SK-N-DZ (cell line): ENCODE measurements around the gene CRYBA4.
"Not testable (repeated sequence)": the region's sequence is repeated elsewhere in the genome, so short reads cannot be mapped to it uniquely, and the experiment has no call there.

Experiments used
- DNase-seq: peaks from one replicate; pipeline ENCODE4 v3.0.0-alpha.2; 2015; ENCODE audit warnings: low spot score

The CRYBA4 gene

DNA sequence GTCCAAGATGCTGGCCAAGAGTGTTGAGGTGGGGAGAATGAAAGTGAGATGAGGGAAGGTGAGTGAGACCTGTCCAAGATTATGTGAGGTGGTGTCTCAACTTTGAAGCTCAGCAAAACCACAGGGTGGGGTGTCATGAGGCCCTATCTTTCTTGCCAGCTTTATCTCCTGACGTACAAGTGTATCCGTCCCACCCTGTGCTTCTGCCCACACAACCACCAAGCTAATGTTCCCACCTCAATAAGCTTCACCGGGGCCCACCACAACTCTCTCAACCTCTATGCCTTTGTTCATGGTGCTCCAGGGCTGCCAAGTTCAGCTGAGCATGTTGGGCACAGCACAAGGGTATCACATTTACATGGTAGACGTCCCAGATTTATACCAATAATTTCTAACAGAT lies 24.7 kb upstream of the CRYBA4 start:
- DNase-seq: no peak

DNA sequence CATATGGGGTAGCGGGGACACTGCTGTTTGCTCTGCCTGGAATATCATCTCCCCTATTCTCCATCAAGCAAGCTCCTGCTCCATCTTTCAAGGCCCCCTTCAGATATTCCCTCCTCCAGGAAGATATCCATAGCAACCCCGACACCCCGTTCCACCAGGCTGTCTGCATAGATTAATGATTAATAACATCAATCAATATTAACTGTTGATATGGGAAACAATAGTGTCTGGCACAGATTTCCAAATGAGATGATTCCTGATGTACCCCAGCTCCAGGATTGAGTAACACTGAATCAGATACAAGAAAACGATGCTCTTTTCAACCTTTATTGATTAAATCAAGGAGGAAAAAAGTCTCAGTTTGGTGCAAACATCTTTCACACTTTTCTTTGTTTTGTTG lies 24.3 kb upstream of the CRYBA4 start:
- DNase-seq: no peak

DNA sequence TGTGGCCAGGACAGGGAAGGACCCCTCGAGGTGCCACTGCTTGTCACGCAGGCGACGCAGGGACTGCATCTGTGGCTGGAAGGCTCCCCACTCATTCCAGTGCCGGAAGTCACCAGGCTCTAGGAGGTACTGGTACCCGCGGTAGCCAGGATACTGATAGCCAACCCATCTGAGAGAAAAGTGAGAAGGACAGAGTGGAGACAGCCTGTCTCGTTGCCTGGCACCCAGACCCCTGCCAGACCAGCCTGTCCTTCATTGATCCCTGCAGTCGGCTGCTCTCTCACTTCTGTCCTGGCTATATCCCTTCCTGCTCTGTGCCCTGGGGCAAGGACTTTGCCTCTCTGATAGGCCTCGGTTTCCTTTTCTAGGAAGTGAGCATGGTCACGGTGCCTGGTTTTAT lies 22.3 kb upstream of the CRYBA4 start:
- DNase-seq: no peak

DNA sequence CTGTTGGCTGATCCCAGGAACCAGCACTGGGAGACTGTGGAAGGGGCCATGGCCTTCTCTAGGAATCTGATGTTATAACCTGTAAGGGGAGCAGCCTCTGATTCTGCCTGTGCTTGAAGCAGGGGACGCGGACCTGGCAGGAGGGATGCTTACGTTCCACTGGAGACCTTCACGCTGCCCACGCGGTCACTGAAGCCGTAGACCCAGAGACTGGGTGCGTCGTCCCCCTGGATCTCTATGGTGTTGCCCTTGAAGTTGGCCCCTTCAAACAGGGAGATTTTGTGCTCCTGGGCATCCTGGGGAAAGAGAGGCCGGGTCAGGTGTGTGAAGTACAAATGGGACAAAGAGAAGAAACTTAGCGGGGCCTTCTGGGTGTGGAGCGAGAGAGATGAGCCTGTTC lies 20.0 kb upstream of the CRYBA4 start:
- DNase-seq: no peak

- DNase-seq: no peak
These were observed 19.6 kb upstream of the CRYBA4 start for GRCh38 chr22:26602127-26602526.

DNA sequence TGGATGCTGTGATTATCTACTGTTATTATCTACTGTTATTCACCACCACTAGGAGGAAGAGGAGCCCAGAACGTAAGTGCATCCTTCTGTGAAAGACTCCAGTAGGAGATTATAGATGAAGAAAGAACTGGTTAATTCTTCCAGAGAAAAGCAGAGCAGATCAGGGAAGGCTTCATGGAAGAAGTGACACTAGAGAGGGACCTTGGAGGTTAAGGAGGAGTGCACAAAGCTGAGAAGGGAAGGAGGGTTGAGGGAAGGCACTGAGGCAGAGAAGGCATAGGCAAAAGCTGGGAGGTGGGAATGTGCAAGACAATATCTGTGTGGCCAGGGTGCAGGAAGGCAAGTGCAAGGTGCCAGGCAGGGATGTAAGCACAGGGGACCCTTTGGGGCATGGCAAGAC lies 17.4 kb upstream of the CRYBA4 start:
- no peak for DNase-seq

DNA sequence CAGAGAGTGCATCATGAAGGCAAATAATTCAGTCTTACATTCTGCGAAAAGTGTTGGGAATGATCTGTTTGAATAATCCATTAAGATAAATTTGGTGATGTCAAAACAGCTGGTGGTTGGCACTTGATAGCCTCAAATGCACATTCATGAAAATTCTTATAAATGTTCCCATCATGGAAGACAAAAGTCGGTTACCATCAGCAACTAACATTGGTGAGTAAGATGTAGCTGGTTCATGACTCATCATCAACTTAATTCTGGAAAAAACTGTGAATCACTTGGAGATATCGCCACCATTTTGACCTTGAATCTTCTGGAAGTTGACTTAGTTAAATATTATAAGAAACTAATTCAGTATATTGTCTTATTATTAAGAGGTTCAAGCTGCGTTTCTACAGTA lies 15.2 kb upstream of the CRYBA4 start:
- DNase-seq: no peak

GRCh38 chr22:26608129-26608528 lies 13.6 kb upstream of the CRYBA4 start:
- no peak for DNase-seq

DNA sequence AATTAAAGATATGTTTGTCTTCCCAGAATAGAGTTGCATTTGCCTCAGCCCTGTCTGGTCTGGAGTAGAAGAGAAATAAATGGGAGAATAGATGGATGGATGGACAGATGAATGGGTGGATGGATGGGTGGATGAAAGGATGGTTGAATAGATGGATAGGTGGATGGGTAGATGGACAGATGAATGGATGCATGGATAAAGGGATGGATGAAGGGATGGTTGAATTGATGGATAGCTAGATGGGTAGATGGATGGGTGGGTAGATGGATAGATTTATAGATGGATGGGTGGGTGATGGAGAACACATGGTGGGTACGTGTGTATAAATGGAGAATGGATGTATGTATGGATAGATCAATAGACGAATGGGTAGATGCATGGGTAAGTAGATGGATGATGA lies 12.5 kb upstream of the CRYBA4 start:
- DNase-seq: no peak

DNA sequence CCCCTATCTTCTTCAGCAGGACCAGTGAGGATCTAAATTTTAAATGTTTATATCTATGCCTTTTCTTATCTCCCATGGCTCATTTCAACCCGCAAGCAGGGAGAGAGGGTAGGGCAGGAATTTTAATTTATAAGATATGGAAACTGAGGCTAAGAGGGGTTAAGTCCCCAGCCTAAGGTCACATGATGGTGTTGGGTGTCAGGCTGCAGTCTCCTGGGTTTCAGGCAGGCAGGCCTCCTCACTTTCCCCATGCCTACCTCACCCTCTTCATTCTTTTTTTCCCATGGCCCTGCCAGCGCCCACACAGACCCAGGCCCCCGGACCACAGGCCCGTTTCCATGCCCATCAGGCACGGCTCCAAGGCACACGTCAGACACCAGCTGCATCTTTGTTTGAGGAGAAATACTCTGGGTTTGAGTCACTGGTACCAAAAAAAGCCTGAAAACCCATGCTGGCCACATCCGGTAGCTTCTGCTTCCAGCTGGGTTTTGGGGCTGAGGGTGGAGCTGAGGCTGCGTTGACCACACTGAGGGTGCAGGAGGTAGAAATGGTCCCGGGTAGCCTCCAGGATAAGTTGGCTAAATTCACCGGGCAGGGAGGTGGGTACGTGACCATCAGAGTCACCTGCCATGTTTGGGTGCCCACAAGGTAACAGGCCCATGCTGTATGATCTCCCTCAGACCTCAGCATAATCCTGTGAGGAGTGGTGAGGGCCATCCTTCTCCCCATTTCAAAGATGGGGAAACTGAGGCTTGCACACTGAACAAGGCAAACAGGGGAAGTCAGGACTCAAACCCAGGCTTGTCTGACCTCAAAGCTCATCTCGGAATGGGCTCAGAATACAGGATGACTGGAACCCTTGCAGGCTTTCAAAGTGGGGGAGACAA lies 11.4 kb upstream of the CRYBA4 start:
- no peak for DNase-seq

DNA sequence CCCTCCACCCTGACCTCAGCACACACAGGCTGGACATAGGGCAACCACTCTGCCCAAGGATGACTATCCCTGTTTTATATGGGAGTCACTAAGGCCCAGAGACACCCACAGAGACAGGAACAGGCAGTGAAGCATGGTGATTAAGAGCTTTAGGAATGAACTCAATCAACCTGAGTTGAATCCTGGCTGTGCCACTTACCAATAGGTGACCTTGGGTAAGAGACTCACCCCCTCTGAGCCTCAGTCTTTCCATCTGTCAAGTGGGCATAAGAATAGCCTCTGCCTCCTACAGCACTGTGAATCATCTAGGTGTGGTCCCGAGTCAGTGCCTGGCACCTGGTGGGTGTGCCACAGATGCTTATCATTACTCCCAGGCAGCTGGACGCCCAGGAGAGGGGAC lies 10.8 kb upstream of the CRYBA4 start:
- no peak for DNase-seq

DNA sequence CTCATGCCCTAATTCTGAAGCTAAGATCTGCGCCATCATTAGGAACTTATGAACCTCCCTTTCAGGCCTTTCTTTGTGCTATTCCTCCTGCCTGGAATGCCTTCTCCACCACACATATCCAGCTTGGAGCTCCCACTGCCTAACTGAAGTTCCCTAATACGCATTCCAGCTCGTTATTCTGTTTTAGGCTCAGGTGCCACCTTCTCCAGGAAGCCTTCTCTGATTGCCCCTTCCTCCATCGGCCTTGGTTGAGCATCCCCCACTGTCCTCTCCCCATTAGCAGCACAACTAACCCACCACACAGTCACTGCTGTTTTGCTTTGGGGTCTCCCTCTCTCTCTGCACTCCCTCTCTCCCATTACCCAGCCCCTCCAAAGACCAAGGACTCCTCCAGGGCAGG lies 9.1 kb upstream of the CRYBA4 start:
- no peak for DNase-seq

DNA sequence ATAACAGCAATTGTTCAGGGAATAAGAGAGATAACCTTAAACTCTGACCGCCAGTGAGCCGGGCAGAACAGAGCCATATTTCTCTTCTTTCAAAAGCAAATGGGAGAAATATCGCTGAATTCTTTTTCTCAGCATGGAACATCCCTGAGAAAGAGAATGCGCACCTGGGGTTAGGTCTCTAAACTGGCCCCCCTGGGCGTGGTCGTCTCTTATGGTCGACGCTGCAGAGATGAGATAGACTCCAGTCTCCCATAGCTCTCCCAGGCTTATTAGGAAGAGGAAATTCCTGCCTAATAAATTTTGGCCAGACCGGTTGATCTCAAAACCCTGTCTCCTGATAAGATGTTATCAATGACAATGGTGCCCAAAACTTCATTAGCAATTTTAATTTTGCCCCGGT lies 8.0 kb upstream of the CRYBA4 start:
- not testable (repeated sequence) for DNase-seq

- DNase-seq: no peak
These were observed 7.4 kb upstream of the CRYBA4 start for GRCh38 chr22:26614322-26614721.

DNA sequence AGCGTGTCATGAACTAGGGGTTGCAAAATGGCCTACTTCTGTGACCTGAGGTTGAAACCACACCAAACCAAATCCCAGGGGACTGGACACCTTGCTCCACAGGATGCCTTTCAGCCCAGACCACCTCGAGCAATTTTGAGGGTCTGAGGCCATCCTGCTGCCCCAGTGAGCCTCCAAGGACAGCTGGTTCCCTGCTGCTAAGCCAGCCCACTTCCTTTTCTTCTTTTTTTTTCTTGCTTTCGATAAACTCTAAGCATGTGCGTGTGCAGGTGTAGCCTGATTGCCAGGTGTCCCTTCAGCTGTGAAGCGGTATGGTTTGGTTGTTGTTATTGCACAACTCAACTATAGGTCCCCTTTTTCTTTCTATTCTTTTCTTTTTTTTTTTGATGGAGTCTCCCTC lies 6.6 kb upstream of the CRYBA4 start:
- DNase-seq: no peak

DNA sequence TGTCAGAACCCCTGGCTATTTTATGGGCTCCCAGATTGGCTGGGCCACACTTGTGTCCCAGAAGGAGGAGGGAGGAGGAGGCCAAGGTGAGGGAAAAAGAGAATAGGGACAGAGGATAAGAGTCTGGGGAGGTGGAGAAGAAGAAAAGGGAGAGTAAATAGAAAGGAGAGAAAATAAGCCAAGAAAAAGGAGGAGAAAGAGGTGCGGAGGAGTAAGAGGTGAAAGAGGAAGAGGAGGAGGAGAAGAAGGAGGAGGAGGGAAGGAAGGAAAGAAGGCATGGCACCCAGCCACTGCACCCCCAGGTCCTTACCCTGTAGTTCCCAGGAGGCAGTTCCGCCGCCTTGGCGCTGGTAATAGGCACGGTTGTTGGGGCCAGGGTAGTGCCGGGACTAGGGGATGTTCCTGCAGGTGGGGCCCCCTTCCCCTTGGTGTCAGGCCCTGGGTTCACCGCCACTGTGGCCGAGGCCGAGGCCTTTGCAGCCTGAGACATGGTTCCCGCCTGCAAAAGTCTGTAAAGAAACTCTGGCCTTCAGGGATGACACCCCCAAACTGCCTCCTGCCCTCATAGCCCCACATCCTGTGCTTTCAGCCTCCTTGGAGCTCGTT lies 5.8 kb upstream of the CRYBA4 start:
- DNase-seq: no peak

- peak; percentile 21 for DNase-seq
These were observed 5.1 kb upstream of the CRYBA4 start for GRCh38 chr22:26616650-26617049.

DNA sequence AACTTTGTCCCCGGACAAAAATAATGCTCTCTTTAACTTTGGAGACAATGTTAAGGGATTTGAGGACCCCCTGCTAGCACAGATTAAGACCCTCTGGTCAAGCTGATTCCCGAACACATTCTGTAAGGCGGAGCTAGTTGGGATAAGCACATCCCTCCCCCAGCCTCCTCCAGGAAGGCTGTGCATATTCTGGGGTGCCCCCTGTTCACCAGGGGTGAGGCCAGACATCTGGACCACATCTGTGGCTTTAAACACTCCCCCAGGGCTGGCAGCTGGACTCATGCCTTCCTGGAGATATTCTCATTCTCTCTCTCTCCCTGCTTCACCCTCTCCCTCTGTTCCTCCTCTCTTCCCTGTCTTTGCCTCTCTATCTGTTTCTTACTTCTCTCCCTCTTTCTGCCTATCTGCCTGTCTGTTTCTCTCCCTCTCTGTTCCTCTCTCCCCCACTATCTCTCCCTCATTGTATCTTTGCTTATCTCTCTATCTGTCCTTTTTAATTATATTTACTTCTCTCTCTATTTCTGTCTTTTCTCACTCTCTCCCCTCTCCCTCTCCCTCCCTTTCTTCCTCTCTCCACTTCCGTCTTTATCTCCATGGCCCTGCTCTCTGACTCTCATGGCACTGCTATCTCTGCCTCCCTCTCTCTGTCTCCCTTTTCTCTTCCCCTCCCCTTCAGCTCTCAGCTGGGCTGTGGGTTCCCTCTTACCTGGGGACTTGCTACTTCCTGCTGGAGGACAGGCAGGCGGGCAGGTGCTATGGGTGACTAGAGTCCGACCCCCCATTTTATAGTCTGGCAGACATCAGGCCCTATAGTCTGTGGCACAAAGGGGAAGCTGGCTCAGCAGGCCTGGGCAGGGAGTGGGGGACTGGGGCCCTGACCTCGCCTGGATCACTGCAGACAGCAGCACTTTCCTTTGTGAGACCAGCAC lies 4.2 kb upstream of the CRYBA4 start, which contains the start of gene CRYBB1:
CRYBB1 (minus strand) TSS at position 757 of the 929 bp plus-strand sequence. CDS start 1,708 bp downstream, outside the sequence.
- peak; percentile 48 for DNase-seq

- DNase-seq: no peak
These were observed 3.3 kb upstream of the CRYBA4 start for GRCh38 chr22:26618455-26618854.

DNA sequence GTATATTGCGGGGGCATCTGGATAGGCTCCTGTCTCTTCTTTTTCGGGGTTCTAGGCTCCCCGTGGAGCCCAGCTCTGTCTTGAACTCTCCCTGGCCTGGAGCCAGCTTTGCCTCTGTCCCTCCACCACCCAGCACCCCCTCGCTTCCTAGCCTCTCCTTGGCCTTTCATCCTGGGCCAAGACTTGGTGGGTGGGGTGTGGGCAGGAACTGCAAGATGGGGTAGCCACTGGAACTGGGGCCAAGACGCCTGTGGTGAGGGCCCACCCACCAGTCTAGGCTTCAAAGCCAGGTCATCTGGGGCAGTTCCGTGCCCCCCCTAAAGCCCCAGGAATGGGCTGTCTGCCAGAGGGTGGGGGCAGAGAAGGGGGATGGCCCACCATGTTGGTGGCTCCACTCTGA lies 2.3 kb upstream of the CRYBA4 start:
- DNase-seq: no peak

- DNase-seq: no peak
These were observed 1.6 kb upstream of the CRYBA4 start for GRCh38 chr22:26620197-26620596.

- DNase-seq: no peak
These were observed 2.2 kb downstream of the CRYBA4 start for GRCh38 chr22:26623984-26624383.
